ENCODE data around the gene TYK2.

Gene TYK2

GRCh38 chr19:10393137-10393536 is 12.8 kb upstream of the TYK2 start:
- no peak overlapping the region for H3K4me3 ChIP-seq (ENCODE audit: low read length)
- H3K27me3 ChIP-seq (ENCODE audit: low read depth, low read length), result no peaks in the 10 kb centered on the region
- no peak overlapping the region for H3K27ac ChIP-seq (ENCODE audit: low read length)
- H3K9ac ChIP-seq (ENCODE audit: low read length), result no peak overlapping the region
- no peaks in the 10 kb centered on the region for H3K9me3 ChIP-seq (ENCODE audit: insufficient read depth, low read length)
- H2AFZ ChIP-seq (ENCODE audit: low read depth, low read length), result no peak overlapping the region
- no peak for TF ChIP-seq EZH2phosphoT487 (IDR thresholded peaks at IDR 0.05; ENCODE audit: low read depth)
- no peak for TF ChIP-seq CTCF (IDR thresholded peaks at IDR 0.05; ENCODE audit: low read depth, low read length)
- peaks cover 16% of the 10 kb centered on the region for H3K79me2 ChIP-seq (ENCODE audit: low read length)
- H4K20me1 ChIP-seq (ENCODE audit: insufficient read depth, low read length), result peaks cover 8% of the 10 kb centered on the region
- H3K4me2 ChIP-seq (ENCODE audit: low read length), result no peak overlapping the region
- H3K4me1 ChIP-seq (ENCODE audit: low read length), result peaks cover 3% of the 10 kb centered on the region; the same call in 1 of the 2 replicates
- peaks cover 30% of the 10 kb centered on the region for H3K36me3 ChIP-seq (replicated peaks; ENCODE audit: low read depth, low read length)

GRCh38 chr19:10392120-10392519 is 11.7 kb upstream of the TYK2 start:
- Histone ChIP-seq H3K36me3 (replicated peaks; ENCODE audit: low read depth, low read length) (peaks cover 26% of the 10 kb centered on the region), H4K20me1 (ENCODE audit: insufficient read depth, low read length) (0 out of 2 replicates have a peak, but pooled peaks cover 5% of the 10 kb centered on the region), H3K27me3 (ENCODE audit: low read depth, low read length) (no peaks in the 10 kb centered on the region), H3K9ac (ENCODE audit: low read length) (no peak overlapping the region), H3K4me3 (ENCODE audit: low read length) (no peak overlapping the region), H3K79me2 (ENCODE audit: low read length) (peaks cover 7% of the 10 kb centered on the region; the same call in 1 of the 2 replicates), H3K9me3 (ENCODE audit: insufficient read depth, low read length) (no peaks in the 10 kb centered on the region), H2AFZ (ENCODE audit: low read depth, low read length) (no peak overlapping the region), H3K4me1 (ENCODE audit: low read length) (peaks cover 8% of the 10 kb centered on the region), H3K4me2 (ENCODE audit: low read length) (no peak overlapping the region), H3K27ac (ENCODE audit: low read length) (no peak overlapping the region)
- TF ChIP-seq CTCF (IDR thresholded peaks at IDR 0.05; ENCODE audit: low read depth, low read length) (no peak), EZH2phosphoT487 (IDR thresholded peaks at IDR 0.05; ENCODE audit: low read depth) (no peak)

GRCh38 chr19:10390652-10391286 is 10.4 kb upstream of the TYK2 start:
- Histone ChIP-seq H3K36me3 (replicated peaks; ENCODE audit: low read depth, low read length) (peaks cover 26% of the 10 kb centered on the region), H2AFZ (ENCODE audit: low read depth, low read length) (no peak overlapping the region), H3K79me2 (ENCODE audit: low read length) (no peaks in the 10 kb centered on the region), H3K4me1 (ENCODE audit: low read length) (peaks cover 22% of the 10 kb centered on the region), H3K4me2 (ENCODE audit: low read length) (no peak overlapping the region), H3K27ac (ENCODE audit: low read length) (no peak overlapping the region), H3K4me3 (ENCODE audit: low read length) (no peak overlapping the region), H3K27me3 (ENCODE audit: low read depth, low read length) (no peaks in the 10 kb centered on the region), H3K9me3 (ENCODE audit: insufficient read depth, low read length) (no peaks in the 10 kb centered on the region), H3K9ac (ENCODE audit: low read length) (no peak overlapping the region), H4K20me1 (ENCODE audit: insufficient read depth, low read length) (no peaks in the 10 kb centered on the region)
- TF ChIP-seq EZH2phosphoT487 (IDR thresholded peaks at IDR 0.05; ENCODE audit: low read depth) (no peak), CTCF (IDR thresholded peaks at IDR 0.05; ENCODE audit: low read depth, low read length) (peak; percentile 98)

- Histone ChIP-seq H3K4me1 (ENCODE audit: low read length) (peaks cover 28% of the 10 kb centered on the region), H3K9ac (ENCODE audit: low read length) (no peak overlapping the region), H4K20me1 (ENCODE audit: insufficient read depth, low read length) (no peaks in the 10 kb centered on the region), H3K36me3 (replicated peaks; ENCODE audit: low read depth, low read length) (peaks cover 20% of the 10 kb centered on the region), H2AFZ (ENCODE audit: low read depth, low read length) (no peak overlapping the region), H3K27me3 (ENCODE audit: low read depth, low read length) (no peaks in the 10 kb centered on the region), H3K9me3 (ENCODE audit: insufficient read depth, low read length) (no peaks in the 10 kb centered on the region), H3K4me3 (ENCODE audit: low read length) (no peak overlapping the region), H3K79me2 (ENCODE audit: low read length) (no peaks in the 10 kb centered on the region), H3K27ac (ENCODE audit: low read length) (0 out of 2 replicates have a peak overlapping the region, but pooled peaks have one; percentile 4), H3K4me2 (ENCODE audit: low read length) (no peak overlapping the region)
- TF ChIP-seq EZH2phosphoT487 (IDR thresholded peaks at IDR 0.05; ENCODE audit: low read depth) (no peak), CTCF (IDR thresholded peaks at IDR 0.05; ENCODE audit: low read depth, low read length) (peak; percentile 49)
Measured at GRCh38 chr19:10389863-10390262, 9.5 kb upstream of the TYK2 start.
